ENCODE measurements around the gene PSD2. TPM values are rescaled to one million over a fixed set of nuclear protein-coding genes. Genes with fewer than 3 reads are reported as not detected.

The PSD2 gene
- total RNA-seq, 1 donor from 2014 or later: 0.14 TPM

DNA sequence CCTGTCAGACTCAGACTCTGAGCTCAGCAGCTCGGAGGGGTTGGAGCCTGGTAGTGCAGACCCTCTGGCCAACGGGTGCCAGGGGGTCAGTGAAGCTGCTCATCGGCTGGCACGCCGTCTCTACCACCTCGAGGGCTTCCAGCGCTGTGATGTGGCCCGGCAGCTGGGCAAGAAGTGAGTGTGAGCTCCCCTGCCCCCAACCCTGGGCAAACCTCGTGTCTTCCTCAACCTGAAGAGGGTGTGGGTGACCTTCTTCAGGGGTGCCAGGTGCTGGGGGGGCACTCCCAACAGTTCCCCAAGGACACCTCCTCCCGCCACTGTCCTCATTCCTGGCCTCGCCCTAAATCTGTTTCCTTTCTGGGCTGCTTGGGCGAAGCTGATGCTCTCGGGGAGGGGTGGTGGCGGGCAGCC lies 18.6 kb downstream of the PSD2 start:
- H3K36me3 Mint-ChIP-seq (ENCODE audit: insufficient read depth): peaks cover 2% of the 10 kb centered on the region
- H3K27me3 Mint-ChIP-seq: peaks cover 50% of the 10 kb centered on the region
- no peak overlapping the region for H3K4me3 Mint-ChIP-seq (ENCODE audit: low read depth)
- TF ChIP-seq, protein P1, sequence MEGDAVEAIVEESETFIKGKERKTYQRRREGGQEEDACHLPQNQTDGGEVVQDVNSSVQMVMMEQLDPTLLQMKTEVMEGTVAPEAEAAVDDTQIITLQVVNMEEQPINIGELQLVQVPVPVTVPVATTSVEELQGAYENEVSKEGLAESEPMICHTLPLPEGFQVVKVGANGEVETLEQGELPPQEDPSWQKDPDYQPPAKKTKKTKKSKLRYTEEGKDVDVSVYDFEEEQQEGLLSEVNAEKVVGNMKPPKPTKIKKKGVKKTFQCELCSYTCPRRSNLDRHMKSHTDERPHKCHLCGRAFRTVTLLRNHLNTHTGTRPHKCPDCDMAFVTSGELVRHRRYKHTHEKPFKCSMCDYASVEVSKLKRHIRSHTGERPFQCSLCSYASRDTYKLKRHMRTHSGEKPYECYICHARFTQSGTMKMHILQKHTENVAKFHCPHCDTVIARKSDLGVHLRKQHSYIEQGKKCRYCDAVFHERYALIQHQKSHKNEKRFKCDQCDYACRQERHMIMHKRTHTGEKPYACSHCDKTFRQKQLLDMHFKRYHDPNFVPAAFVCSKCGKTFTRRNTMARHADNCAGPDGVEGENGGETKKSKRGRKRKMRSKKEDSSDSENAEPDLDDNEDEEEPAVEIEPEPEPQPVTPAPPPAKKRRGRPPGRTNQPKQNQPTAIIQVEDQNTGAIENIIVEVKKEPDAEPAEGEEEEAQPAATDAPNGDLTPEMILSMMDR (IDR thresholded peaks at IDR 0.05; ENCODE audit: unreplicated experiment): no peak
- H3K27ac Mint-ChIP-seq: no peak overlapping the region
- no peak for DNase-seq (ENCODE audit: low spot score, unreplicated experiment)
- no peaks in the 10 kb centered on the region for H3K4me1 Mint-ChIP-seq (ENCODE audit: low read depth)
- peaks cover 6% of the 10 kb centered on the region for H3K9me3 Mint-ChIP-seq (ENCODE audit: low read depth)

DNA sequence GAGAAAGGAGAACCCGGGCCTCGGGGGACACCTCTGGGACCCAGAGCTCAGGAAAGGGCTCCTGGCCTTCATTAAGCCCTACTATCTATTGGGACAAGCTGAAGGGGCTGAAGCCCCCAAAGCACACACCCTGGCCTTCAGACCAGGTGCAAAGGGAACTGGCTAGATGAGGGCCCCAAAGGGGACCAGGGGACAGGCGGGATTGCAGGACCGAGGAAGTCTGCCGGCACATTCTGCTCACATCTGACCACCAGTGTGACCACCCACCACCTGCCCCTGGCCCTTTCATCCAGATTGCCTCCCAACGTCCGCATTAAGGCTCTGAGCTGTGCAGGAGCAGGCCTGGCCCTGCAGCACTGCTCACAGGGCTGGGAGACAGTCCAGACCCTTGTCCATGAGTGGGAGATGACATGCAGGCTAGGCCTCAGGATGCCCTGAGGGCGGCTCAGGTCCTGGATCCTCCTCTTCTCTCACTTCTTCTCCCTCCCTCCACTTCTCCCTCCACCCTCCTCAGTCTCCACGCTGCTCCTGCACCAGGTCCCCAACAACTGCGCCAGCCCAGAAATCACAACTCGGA lies 19.2 kb downstream of the PSD2 start:
- TF ChIP-seq, protein P1 (IDR thresholded peaks at IDR 0.05; ENCODE audit: unreplicated experiment): no peak
- Mint-ChIP-seq H3K9me3 (ENCODE audit: low read depth) (peaks cover 6% of the 10 kb centered on the region), H3K27ac (no peak overlapping the region), H3K4me3 (ENCODE audit: low read depth) (no peak overlapping the region), H3K36me3 (ENCODE audit: insufficient read depth) (peaks cover 2% of the 10 kb centered on the region), H3K27me3 (peaks cover 55% of the 10 kb centered on the region), H3K4me1 (ENCODE audit: low read depth) (no peaks in the 10 kb centered on the region)
- no peak for DNase-seq (ENCODE audit: low spot score, unreplicated experiment)

DNA sequence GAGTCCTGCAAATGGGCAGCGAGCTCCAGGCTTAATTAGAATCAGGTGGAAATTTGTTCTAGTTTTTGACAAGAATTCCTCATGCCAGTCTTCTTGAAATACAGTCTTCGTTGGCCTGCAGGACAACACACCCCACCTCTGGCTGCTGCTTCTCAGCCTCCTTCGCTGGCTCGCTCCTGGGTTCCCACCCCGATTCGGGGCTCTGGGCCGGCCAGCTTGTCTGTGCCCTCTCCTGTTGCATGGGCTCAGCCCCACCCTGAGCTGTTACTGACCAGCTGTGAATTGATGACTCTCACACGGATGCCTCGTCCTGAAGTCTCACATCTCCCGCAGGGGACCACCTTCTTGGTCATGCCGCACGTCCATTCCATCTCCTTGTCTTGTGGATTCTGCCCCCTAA lies 21.0 kb downstream of the PSD2 start:
- TF ChIP-seq, protein P1 (IDR thresholded peaks at IDR 0.05; ENCODE audit: unreplicated experiment): no peak
- Mint-ChIP-seq H3K4me3 (ENCODE audit: low read depth) (no peak overlapping the region), H3K4me1 (ENCODE audit: low read depth) (no peaks in the 10 kb centered on the region), H3K27me3 (peaks cover 54% of the 10 kb centered on the region), H3K9me3 (ENCODE audit: low read depth) (peaks cover 6% of the 10 kb centered on the region), H3K36me3 (ENCODE audit: insufficient read depth) (peaks cover 2% of the 10 kb centered on the region), H3K27ac (no peak overlapping the region)
- DNase-seq (ENCODE audit: low spot score, unreplicated experiment): no peak

DNA sequence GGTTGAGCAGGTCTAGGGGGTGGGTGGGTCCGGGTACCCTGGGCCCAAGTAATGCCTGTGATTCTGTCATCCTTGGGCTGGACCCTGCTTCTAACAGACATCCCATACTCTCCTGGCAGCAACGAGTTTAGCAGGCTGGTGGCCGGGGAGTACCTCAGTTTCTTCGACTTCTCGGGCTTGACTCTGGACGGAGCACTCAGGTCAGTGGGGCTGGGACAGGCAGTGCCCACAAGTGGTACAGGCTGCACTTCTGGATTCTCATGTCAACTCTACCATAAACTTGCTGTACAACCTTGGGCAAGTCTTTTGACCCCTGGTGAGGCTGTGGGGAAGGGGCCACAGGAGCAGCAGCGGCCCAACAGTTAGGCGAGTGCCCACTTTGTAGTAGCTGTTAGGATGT lies 21.8 kb downstream of the PSD2 start:
- H3K36me3 Mint-ChIP-seq (ENCODE audit: insufficient read depth): peaks cover 2% of the 10 kb centered on the region
- DNase-seq (ENCODE audit: low spot score, unreplicated experiment): no peak
- H3K27me3 Mint-ChIP-seq: peaks cover 46% of the 10 kb centered on the region
- H3K27ac Mint-ChIP-seq: no peak overlapping the region
- TF ChIP-seq, protein P1 (IDR thresholded peaks at IDR 0.05; ENCODE audit: unreplicated experiment): no peak
- H3K4me1 Mint-ChIP-seq (ENCODE audit: low read depth): no peaks in the 10 kb centered on the region
- H3K4me3 Mint-ChIP-seq (ENCODE audit: low read depth): no peak overlapping the region
- peaks cover 6% of the 10 kb centered on the region for H3K9me3 Mint-ChIP-seq (ENCODE audit: low read depth)

DNA sequence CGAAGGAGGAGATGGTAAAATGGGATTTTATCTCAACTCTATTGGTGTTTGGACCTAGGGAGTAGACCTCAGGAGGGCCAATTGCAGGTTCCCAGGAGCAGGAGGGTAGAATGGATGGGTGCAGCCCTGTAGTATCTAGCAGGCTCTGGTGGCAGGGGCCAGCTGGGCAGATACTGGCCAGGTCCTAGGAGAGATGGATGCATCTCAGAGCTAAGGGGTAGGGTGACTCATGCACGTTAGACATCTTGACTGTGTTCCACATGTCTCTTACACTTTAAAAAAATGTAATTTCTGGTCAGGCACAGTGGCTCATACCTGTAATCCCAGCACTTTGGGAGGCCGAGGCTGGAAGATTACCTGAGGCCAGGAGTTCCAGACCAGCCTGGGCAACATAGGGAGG lies 22.4 kb downstream of the PSD2 start:
- TF ChIP-seq, protein P1 (IDR thresholded peaks at IDR 0.05; ENCODE audit: unreplicated experiment): no peak
- peaks cover 6% of the 10 kb centered on the region for H3K9me3 Mint-ChIP-seq (ENCODE audit: low read depth)
- no peak overlapping the region for H3K4me3 Mint-ChIP-seq (ENCODE audit: low read depth)
- H3K4me1 Mint-ChIP-seq (ENCODE audit: low read depth): no peaks in the 10 kb centered on the region
- no peak overlapping the region for H3K27ac Mint-ChIP-seq
- no peak for DNase-seq (ENCODE audit: low spot score, unreplicated experiment)
- peaks cover 42% of the 10 kb centered on the region for H3K27me3 Mint-ChIP-seq
- peaks cover 2% of the 10 kb centered on the region for H3K36me3 Mint-ChIP-seq (ENCODE audit: insufficient read depth)
